GM23248 (cell line): ENCODE data around the gene MICAL2. TPM values are rescaled to one million over a fixed set of nuclear protein-coding genes. Genes with fewer than 3 reads are reported as not detected.

ENCODE experiments used
- DNase-seq: peaks from one replicate; pipeline ENCODE4 v3.0.0-alpha.2; 2015
- H2AFZ ChIP-seq: fragments of 200-600 bp; sonication (generic); 2 replicates; pipeline ENCODE4 v1.6.1; 2016; ENCODE audit warnings: antibody characterized with exemption
- H3F3A ChIP-seq: fragments of 200-600 bp; sonication (generic); 2 replicates; pipeline ENCODE4 v1.6.1; 2016; ENCODE audit warnings: mild to moderate bottlenecking, antibody characterized with exemption, mixed run types; ENCODE audit not compliant: insufficient read depth
- H3K27ac ChIP-seq: fragments of 200-600 bp; sonication (generic); 2 replicates; pipeline ENCODE4 v1.5.1; 2016; ENCODE audit warnings: mild to moderate bottlenecking
- H3K27me3 ChIP-seq: fragments of 200-600 bp; sonication (generic); replicated peaks from 2 replicates; pipeline ENCODE4 v1.6.1; 2016; ENCODE audit warnings: mild to moderate bottlenecking; ENCODE audit not compliant: insufficient read depth
- H3K36me3 ChIP-seq: fragments of 200-600 bp; sonication (generic); 2 replicates; pipeline ENCODE4 v1.6.1; 2016; ENCODE audit warnings: low read depth, mild to moderate bottlenecking
- H3K4me1 ChIP-seq: fragments of 200-600 bp; sonication (generic); 2 replicates; pipeline ENCODE4 v1.6.1; 2016; ENCODE audit warnings: mild to moderate bottlenecking; ENCODE audit not compliant: insufficient read depth
- H3K4me2 ChIP-seq: fragments of 200-600 bp; sonication (generic); one replicate; pipeline ENCODE4 v1.6.1; 2016; ENCODE audit warnings: mild to moderate bottlenecking; ENCODE audit not compliant: unreplicated experiment
- H3K4me3 ChIP-seq: fragments of 200-600 bp; sonication (generic); 2 replicates; pipeline ENCODE4 v1.5.1; 2016; ENCODE audit warnings: mild to moderate bottlenecking
- H3K79me2 ChIP-seq: fragments of 200-600 bp; sonication (generic); 2 replicates; pipeline ENCODE4 v1.6.1; 2016; ENCODE audit warnings: mild to moderate bottlenecking; ENCODE audit not compliant: insufficient read depth
- H3K9ac ChIP-seq: fragments of 200-600 bp; sonication (generic); 2 replicates; pipeline ENCODE4 v1.6.1; 2016; ENCODE audit warnings: mild to moderate bottlenecking
- H3K9me2 ChIP-seq: fragments of 200-600 bp; sonication (generic); 2 replicates; pipeline ENCODE4 v1.6.1; 2016; ENCODE audit warnings: mixed run types, mild to moderate bottlenecking, moderate library complexity; ENCODE audit not compliant: insufficient read depth
- H3K9me3 ChIP-seq: fragments of 200-600 bp; sonication (generic); one replicate; pipeline ENCODE4 v1.6.1; 2017; ENCODE audit warnings: low read depth
- H4K20me1 ChIP-seq: fragments of 200-600 bp; sonication (generic); 2 replicates; pipeline ENCODE4 v1.6.0; 2016; ENCODE audit not compliant: insufficient read depth
- EZH2 ChIP-seq: fragments of 200-600 bp; sonication (generic); IDR thresholded peaks from 2 replicates; pipeline ENCODE4 v1.6.1; 2018; ENCODE audit warnings: antibody characterized with exemption, mild to moderate bottlenecking; ENCODE audit not compliant: insufficient read depth, poor library complexity, severe bottlenecking
- EZH2phosphoT487 ChIP-seq: fragments of 200-600 bp; sonication (generic); IDR thresholded peaks from 2 replicates; pipeline ENCODE4 v1.6.1; 2018; ENCODE audit warnings: antibody characterized with exemption, moderate library complexity, mild to moderate bottlenecking, low read depth; ENCODE audit not compliant: insufficient read depth
- WGBS, 2 experiments: methylation state at CpG; one replicate each; pipeline ENCODE4 v1.1.6; 2015 to 2017; ENCODE audit warnings: low lambda C conversion rate in 2 of 2, low coverage in 1 of 2; ENCODE audit errors: missing lambda C conversion rate in 2 of 2; 5-methylcytosine and 5-hydroxymethylcytosine counted together
- in situ Hi-C: fragments of 300-500 bp; cut with MboI; formaldehyde crosslinking; loops from 2 replicates; pipeline ENCODE4 v1.15.0; 2020
- polyA plus RNA-seq: library from polyadenylated mRNA; unstranded; fragments of >200 nt; fragmentation: Nextera tagmentation; extraction: Ambion mirVana; gene quantifications from 2 replicates; pipeline ENCODE4 v1.2.1, GENCODE V29; 2016
- total RNA-seq: library from RNA; depleted of rRNA; stranded (reverse); fragments of >200 nt; shearing (Covaris generic); gene quantifications from 2 replicates; pipeline ENCODE4 v1.2.3, GENCODE V29; 2014

The MICAL2 gene
- total and polyA plus RNA-seq, 2 experiments from 2014 or later: 83.3 to 158 TPM

DNA sequence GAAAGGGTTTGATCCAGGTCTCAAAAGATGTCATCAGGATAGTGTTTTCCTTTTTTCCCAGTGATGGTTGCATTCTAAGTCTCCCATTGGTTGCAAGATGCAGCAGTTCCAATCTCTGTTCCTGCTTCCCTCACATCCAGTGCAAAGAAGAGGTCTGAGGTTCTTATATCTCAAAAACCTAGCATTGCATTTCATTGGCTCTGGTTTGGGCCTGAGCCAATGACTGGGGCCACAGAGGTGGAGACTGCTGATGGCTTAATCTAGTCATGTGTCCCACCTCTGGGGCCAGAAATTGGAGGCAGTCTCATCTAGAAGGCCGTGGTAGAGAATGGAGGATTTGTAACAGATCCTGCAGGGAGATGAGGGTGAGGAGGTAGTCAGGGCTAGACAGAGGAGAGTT lies 13.2 kb upstream of the MICAL2 start:
- Histone ChIP-seq H3K4me3 (no peak overlapping the region), H3K9me3 (no peaks in the 10 kb centered on the region), H3K9ac (no peak overlapping the region), H3K79me2 (no peaks in the 10 kb centered on the region), H3K4me1 (no peaks in the 10 kb centered on the region; the same call in 1 of the 2 replicates), H3F3A (peaks cover 10% of the 10 kb centered on the region; the same call in 1 of the 2 replicates), H2AFZ (no peak overlapping the region), H3K27ac (no peak overlapping the region), H3K4me2 (no peak overlapping the region), H3K36me3 (no peaks in the 10 kb centered on the region), H3K27me3 (no peaks in the 10 kb centered on the region), H3K9me2 (no peaks in the 10 kb centered on the region), H4K20me1 (no peaks in the 10 kb centered on the region)
- no peak for TF ChIP-seq EZH2
- TF ChIP-seq EZH2phosphoT487: no peak
- DNase-seq: no peak
- WGBS, 2 experiments: 81 to 94% methylated on average over 1 of the region's 1 CpG
- in situ Hi-C loops: no loop called here

DNA sequence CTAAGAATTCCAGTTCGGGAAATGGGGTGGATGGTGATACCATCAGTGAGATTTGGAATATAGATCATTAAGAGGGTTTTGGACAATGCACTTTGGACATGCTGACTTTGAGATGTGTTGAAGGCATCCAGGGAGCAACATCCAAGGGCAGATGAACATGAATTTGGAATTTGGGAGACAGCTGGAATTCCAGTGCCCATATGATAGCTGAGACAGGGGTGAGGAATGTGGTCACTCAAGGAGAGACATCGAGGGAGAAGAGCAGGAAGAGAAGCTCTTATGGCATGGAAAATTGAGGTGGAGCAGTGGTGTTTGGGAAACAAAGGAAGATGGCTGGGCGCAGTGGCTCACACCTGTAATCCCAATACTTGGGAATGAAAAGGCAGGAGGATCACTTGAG lies 11.8 kb upstream of the MICAL2 start:
- no peak overlapping the region for H3K4me3 ChIP-seq
- TF ChIP-seq EZH2phosphoT487 (no peak), EZH2 (no peak)
- no peak for DNase-seq
- no peaks in the 10 kb centered on the region for H4K20me1 ChIP-seq
- WGBS, 2 experiments: 95 to 96% methylated on average over 3 of the region's 3 CpGs
- H3K9ac ChIP-seq: no peak overlapping the region
- no peaks in the 10 kb centered on the region for H3K9me2 ChIP-seq
- in situ Hi-C loops: no loop called here
- no peak overlapping the region for H3K27ac ChIP-seq
- H3K27me3 ChIP-seq: no peaks in the 10 kb centered on the region
- H3K4me1 ChIP-seq: no peaks in the 10 kb centered on the region; the same call in 1 of the 2 replicates
- no peak overlapping the region for H2AFZ ChIP-seq
- no peaks in the 10 kb centered on the region for H3K36me3 ChIP-seq
- no peaks in the 10 kb centered on the region for H3K79me2 ChIP-seq
- peaks cover 18% of the 10 kb centered on the region; the same call in 1 of the 2 replicates for H3F3A ChIP-seq
- H3K9me3 ChIP-seq: no peaks in the 10 kb centered on the region
- no peak overlapping the region for H3K4me2 ChIP-seq

DNA sequence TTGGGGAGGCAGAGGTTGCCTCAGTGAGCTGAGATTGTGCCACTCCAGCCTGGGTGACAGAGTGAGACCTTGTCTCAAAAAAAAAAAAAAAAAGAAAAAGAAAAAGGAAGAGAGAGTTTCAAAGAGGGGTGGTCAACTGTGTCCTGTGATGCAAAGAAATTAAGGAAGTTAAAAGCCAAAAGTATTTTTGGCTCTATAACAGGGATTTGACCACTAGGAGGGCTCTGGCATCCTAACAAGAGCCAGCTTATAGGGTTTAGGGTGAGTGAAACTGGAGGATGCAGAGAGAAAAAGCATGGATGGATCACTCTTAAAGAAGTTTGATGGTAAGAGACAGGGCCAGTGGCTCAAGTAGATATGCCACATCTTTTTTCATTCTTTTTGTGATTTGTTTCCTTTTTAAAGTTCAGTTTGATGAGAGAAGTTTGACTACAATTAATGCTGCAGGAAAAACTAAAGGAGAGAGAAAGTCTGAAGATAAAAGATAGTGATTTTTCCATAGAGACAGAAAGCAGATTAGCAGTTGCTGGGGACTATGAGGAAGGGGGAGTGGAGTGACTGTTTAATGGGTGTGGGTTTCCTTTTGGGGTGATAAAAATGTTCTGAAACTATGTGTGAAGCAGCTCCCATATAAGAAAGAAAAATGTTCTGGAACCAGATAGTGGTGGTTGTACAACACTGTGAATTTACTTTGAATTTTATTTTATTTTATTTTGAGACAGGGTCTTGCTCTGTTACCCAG lies 11.1 kb upstream of the MICAL2 start:
- Histone ChIP-seq H3K4me2 (no peak overlapping the region), H3K9me2 (no peaks in the 10 kb centered on the region), H3K27ac (no peak overlapping the region), H3F3A (peaks cover 18% of the 10 kb centered on the region; the same call in 1 of the 2 replicates), H3K79me2 (no peaks in the 10 kb centered on the region), H3K4me1 (no peaks in the 10 kb centered on the region; the same call in 1 of the 2 replicates), H4K20me1 (no peaks in the 10 kb centered on the region), H3K36me3 (no peaks in the 10 kb centered on the region), H2AFZ (no peak overlapping the region), H3K9ac (no peak overlapping the region), H3K4me3 (no peak overlapping the region), H3K9me3 (no peaks in the 10 kb centered on the region), H3K27me3 (no peaks in the 10 kb centered on the region)
- in situ Hi-C loops: no loop called here
- no peak for DNase-seq
- TF ChIP-seq EZH2 (no peak), EZH2phosphoT487 (no peak)

DNA sequence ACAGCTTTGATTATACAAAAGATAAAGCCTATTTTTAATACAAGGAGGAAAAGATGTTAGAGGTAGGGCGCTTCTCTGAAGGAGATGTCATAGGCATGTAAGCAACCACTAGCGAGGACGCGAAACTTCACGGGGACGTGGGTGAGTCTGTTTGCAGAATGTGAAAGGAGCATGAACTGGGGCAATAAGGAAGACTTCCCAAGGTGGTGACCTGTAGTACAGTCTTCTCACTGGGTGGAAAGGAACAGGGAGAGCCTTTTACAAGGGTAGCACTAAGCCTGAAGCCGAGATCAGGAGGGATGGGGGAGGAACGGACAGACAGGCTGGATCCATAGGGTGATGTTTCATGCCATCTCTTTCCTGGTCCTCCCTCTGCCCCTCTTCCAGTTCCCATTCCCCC lies 10.0 kb upstream of the MICAL2 start:
- no peaks in the 10 kb centered on the region for H3K27me3 ChIP-seq
- peaks cover 18% of the 10 kb centered on the region; the same call in 1 of the 2 replicates for H3F3A ChIP-seq
- no peak overlapping the region for H3K4me3 ChIP-seq
- TF ChIP-seq EZH2phosphoT487 (no peak), EZH2 (no peak)
- no peak overlapping the region for H3K9ac ChIP-seq
- in situ Hi-C loops: no loop called here
- H3K27ac ChIP-seq: no peak overlapping the region
- WGBS, 2 experiments: 72 to 74% methylated on average over 8 of the region's 8 CpGs
- no peaks in the 10 kb centered on the region for H4K20me1 ChIP-seq
- H3K9me3 ChIP-seq: no peaks in the 10 kb centered on the region
- H3K4me1 ChIP-seq: no peaks in the 10 kb centered on the region; the same call in 1 of the 2 replicates
- no peaks in the 10 kb centered on the region for H3K9me2 ChIP-seq
- DNase-seq: no peak
- no peaks in the 10 kb centered on the region for H3K79me2 ChIP-seq
- H3K4me2 ChIP-seq: no peak overlapping the region
- H3K36me3 ChIP-seq: no peaks in the 10 kb centered on the region
- no peak overlapping the region for H2AFZ ChIP-seq
